ENCODE data around the gene TMEM187.

TMEM187 gene

GRCh38 chrX:154015581-154016264 lies 43.2 kb downstream of the TMEM187 start:
- H3K36me3 Mint-ChIP-seq, result peaks cover 26% of the 10 kb centered on the region
- H3K4me3 Mint-ChIP-seq, result peak overlapping the region; percentile 58
- H3K4me1 Mint-ChIP-seq, result peaks cover 29% of the 10 kb centered on the region

DNA sequence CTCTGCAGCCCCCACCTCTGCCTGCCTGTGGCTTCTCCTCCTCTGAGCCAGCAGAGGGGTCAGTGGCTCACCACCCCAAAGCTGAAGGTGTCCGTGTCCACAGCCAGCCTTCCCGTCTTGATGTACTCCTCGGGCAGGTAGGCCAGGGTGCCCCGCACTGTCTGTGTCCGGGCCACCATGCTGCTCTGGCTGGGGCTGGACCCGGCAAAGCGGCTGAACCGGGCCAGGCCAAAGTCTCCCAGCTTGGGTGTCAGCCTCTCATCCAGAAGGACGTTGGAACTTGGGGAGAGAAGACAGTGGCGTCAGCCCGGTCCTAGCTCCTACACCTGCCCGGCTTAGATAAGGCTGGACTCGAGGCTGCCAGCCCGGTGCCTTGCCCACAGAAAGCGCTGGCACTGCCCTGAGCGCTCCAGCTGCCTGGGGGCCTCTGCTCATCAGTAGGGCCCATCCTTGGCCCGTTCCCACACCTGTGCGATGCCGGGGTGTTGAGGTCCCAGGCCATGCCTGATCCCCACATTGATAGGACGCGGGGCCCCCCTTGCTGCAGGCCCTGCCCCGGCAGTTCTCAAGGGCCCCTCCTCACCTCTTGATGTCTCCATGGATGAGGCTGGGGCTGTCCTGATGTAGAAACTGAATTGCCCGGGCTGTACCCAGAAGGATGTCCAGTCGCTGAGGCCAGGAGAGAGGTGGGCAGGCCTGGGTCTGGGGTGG lies 44.0 kb downstream of the TMEM187 start:
- Mint-ChIP-seq H3K4me3 (no peak overlapping the region), H3K36me3 (peaks cover 22% of the 10 kb centered on the region), H3K27ac (no peak overlapping the region), H3K4me1 (peaks cover 29% of the 10 kb centered on the region), H3K27me3 (no peaks in the 10 kb centered on the region), H3K9me3 (no peaks in the 10 kb centered on the region)
- no peak for DNase-seq
- CTCF ChIA-PET, result no interaction called here

More at GRCh38 chrX:154015581-154016264, 43.2 kb downstream of the TMEM187 start:
- no peak for DNase-seq
- Mint-ChIP-seq H3K27ac (no peak overlapping the region), H3K27me3 (no peaks in the 10 kb centered on the region), H3K9me3 (no peaks in the 10 kb centered on the region)
- CTCF ChIA-PET, result no interaction called here

DNA sequence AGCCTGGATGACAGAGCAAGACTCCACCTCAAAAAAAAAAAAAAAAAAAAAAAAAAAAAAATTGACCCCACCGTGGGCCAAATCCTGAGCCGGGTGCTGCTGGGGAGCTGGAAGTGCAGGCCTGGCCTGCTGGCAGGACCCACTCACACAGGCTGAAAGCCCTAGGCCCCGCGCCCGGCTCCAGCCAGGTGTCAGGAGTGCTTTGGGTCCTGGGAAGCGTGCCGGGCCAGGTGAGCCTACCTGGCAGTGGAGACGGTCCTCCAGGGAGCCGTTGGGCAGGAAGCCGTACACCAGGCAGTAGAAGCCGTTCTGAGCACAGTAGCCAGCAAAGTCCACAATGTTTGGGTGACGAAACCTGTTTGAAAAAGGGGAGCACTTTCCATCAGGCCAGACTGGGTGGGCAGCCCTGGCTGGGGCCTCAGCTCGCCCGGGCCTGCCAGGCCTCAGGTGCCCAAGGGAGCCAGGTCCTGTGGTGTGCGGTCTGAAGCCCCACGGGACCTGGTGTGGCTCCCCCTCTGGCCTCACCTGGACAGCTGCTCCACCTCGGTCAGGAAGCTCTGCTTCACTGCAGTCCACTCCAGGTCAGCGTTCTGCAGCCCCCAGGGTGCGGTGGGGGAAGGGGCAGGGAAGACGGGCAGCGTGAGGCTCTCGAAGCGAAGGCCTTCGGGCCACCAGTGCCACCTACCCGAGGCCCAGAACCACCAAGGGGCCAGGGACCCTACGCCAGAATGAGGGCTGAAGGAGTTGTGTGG lies 45.4 kb downstream of the TMEM187 start:
- Mint-ChIP-seq H3K27ac (peak overlapping the region; percentile 90), H3K36me3 (peaks cover 17% of the 10 kb centered on the region), H3K4me1 (peaks cover 30% of the 10 kb centered on the region), H3K27me3 (no peaks in the 10 kb centered on the region), H3K9me3 (no peaks in the 10 kb centered on the region), H3K4me3 (peak overlapping the region; percentile 87)
- DNase-seq, result no peak
- CTCF ChIA-PET, result no interaction called here

DNA sequence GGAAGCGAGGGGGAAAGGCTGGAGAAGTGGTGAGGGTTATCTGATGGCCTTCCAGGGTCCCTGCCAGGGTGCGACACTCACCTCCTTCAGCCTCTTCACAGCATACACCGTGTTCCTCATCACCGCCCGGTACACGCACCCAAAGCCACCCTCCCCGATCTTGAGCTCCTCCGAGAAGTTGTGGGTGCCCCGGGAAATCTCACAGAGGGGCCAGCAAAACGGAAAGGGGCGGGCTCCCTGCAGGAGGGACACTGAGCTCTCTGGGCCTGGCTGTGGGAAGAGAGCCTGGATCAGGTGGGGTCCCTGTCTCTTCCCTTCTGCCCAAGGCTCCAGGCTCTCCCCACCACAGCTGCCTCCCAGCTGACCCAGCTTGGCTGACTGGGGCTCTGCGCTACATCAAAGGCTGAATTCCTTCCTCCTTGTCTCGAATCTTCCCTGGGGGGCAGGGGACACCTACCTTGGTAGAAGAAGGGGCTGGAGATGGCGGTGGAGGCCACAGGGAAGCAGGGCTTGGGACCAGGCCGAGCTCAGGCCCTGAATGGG lies 46.0 kb downstream of the TMEM187 start:
- Mint-ChIP-seq H3K4me1 (peaks cover 30% of the 10 kb centered on the region), H3K27me3 (no peaks in the 10 kb centered on the region), H3K9me3 (no peaks in the 10 kb centered on the region), H3K4me3 (peak overlapping the region; percentile 87), H3K36me3 (peaks cover 17% of the 10 kb centered on the region), H3K27ac (peak overlapping the region; percentile 90)
- CTCF ChIA-PET, result interaction anchor here (1.0 to 1.4 kb wide), 2 partner anchors 38 to 352 kb away, joined by 3 to 4 read pairs; no protein-coding TSS in a partner anchor
- DNase-seq, result no peak

DNA sequence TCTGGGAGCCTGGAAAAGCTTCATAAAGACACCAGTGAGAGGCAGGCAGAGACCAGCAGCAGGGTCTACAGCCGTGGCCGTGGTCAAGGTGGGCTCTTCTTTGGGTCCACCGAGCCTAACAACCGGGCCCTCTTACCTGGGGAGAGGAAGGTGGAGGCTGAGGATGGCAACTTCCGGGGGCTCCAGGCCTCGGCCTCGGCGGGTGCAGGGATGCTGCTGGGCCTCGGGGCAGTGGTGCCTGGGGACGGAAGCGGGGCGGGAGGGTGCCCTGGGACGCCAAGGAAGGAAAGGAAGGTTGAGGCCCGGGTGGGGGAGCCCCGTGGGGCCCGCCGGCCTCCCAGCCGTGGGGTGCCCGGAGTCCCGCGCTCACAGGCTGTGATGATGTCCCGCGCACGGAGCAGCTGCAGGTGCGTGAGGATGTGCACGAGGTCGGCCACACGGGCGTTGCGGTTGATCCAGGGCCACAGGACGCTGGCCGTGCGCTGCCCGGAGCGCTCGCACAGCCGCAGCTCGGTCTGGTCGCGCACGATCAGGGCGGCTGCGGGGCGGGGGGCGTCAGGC lies 46.6 kb downstream of the TMEM187 start:
- Mint-ChIP-seq H3K36me3 (peaks cover 16% of the 10 kb centered on the region), H3K4me3 (peak overlapping the region; percentile 87), H3K4me1 (peaks cover 29% of the 10 kb centered on the region), H3K27me3 (no peaks in the 10 kb centered on the region), H3K27ac (peak overlapping the region; percentile 90), H3K9me3 (no peaks in the 10 kb centered on the region)
- CTCF ChIA-PET, result interaction anchor here (1.0 to 1.4 kb wide), 2 partner anchors 38 to 352 kb away, joined by 3 to 4 read pairs; no protein-coding TSS in a partner anchor
- peak; percentile 47 for DNase-seq

GRCh38 chrX:154019633-154020528 lies 47.3 kb downstream of the TMEM187 start, which contains the start of gene IRAK1:
IRAK1 (minus strand) TSS chrX:154019902; CDS start chrX:154019812, 90 bp downstream.
- Mint-ChIP-seq H3K4me3 (peak within 1 kb of the TSS; percentile 88), H3K36me3 (peaks cover 12% of the 10 kb centered on the region), H3K27me3 (no peaks in the 10 kb centered on the region), H3K4me1 (peaks cover 24% of the 10 kb centered on the region), H3K9me3 (no peaks in the 10 kb centered on the region), H3K27ac (peak within 1 kb of the TSS; percentile 95)
- CTCF ChIA-PET, result interaction anchor here (1.4 kb wide), 1 partner anchor 351 kb away, joined by 3 read pairs; no protein-coding TSS in a partner anchor
- peak; percentile 65 for DNase-seq

DNA sequence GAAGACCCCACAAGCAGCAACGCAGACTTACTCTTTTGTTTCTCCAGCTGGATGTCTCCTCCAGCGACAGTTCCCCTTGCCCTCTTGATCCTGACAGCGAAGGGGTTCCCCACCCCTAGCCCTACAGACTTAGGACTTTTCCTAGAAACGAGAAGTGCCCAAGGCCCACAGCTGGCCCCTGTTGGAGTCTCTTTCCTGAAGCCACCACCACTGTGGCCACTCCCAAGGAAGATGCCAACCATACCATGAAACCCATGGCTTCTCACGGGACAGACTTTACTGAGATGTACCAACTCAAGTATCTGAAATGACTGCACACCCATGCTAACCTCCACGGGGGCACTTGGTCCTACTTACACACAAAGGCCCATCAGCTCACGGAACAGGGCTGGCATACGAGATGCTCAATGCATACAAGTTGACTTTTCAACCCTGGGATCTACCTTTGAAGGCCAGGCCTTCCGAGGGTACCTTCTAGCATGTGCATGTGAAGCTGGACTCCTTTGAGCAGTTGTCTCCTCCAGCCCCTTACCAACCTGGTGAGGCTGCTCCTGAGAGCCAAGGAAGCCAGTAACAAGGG lies 48.1 kb downstream of the TMEM187 start:
- H3K36me3 Mint-ChIP-seq, result peaks cover 10% of the 10 kb centered on the region
- no peaks in the 10 kb centered on the region for H3K9me3 Mint-ChIP-seq
- CTCF ChIA-PET, result interaction anchor here (1.2 kb wide), 1 partner anchor 32 kb away, joined by 3 read pairs; no protein-coding TSS in a partner anchor
- DNase-seq, result no peak
- peak overlapping the region; percentile 88 for H3K4me3 Mint-ChIP-seq
- peak overlapping the region; percentile 95 for H3K27ac Mint-ChIP-seq
- peaks cover 19% of the 10 kb centered on the region for H3K4me1 Mint-ChIP-seq
- no peaks in the 10 kb centered on the region for H3K27me3 Mint-ChIP-seq

DNA sequence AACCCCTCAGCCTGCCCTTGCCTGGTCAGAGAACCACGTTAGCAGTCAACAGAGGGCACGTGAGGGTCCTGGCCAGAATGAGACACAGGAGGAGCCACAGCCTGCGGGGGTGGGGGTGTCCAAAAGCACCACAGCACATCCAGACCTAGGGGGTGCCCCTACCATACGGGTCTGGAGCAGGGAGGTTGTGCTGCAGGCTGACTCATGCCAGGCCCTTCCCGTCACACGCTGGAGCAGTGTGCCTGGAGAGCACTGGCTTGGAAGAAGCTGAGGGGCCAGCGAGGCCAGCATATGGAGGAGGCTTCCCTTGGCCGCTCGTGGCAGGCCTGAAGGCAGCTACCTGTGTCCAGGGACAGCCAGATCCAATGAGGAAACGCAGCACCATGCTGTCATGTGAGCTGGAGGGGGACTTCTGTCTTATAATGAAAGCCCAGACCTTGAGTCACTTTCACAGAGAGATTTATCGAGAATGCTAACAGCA lies 48.6 kb downstream of the TMEM187 start:
- Mint-ChIP-seq H3K36me3 (peaks cover 9% of the 10 kb centered on the region), H3K27me3 (no peaks in the 10 kb centered on the region), H3K27ac (peak overlapping the region; percentile 33), H3K4me1 (peaks cover 15% of the 10 kb centered on the region), H3K4me3 (no peak overlapping the region), H3K9me3 (no peaks in the 10 kb centered on the region)
- no peak for DNase-seq
- CTCF ChIA-PET, result interaction anchor here (1.2 kb wide), 1 partner anchor 31 kb away, joined by 3 read pairs; no protein-coding TSS in a partner anchor

DNA sequence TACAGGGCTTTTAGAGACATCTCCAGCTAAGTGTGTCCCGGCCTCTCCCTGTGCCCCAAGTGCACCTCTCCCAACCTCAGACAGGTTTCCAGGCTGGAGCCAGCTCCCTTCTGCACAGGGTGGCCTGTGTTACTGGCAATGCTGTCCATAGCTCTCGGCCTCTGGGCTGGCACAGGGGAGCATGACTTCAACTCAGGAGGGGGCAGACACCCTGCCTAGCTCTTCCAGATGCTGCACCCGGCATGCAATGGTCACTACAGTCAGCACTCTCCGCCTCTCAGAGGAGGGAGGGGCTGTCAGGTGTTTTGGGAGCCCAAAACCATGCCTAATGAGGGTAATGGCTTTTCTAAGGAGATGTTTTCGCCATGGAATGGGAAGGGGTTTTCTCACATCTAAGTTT lies 49.6 kb downstream of the TMEM187 start:
- Mint-ChIP-seq H3K4me1 (peaks cover 15% of the 10 kb centered on the region), H3K4me3 (no peak overlapping the region), H3K36me3 (peaks cover 9% of the 10 kb centered on the region), H3K9me3 (no peaks in the 10 kb centered on the region), H3K27me3 (no peaks in the 10 kb centered on the region), H3K27ac (peak overlapping the region; percentile 14)
- DNase-seq, result no peak
- CTCF ChIA-PET, result no interaction called here

GRCh38 chrX:154023276-154024000 lies 50.9 kb downstream of the TMEM187 start:
- no peaks in the 10 kb centered on the region for H3K27me3 Mint-ChIP-seq
- peaks cover 9% of the 10 kb centered on the region for H3K36me3 Mint-ChIP-seq
- no peaks in the 10 kb centered on the region for H3K9me3 Mint-ChIP-seq
- no peak overlapping the region for H3K4me3 Mint-ChIP-seq
- peaks cover 16% of the 10 kb centered on the region for H3K4me1 Mint-ChIP-seq
- peak overlapping the region; percentile 53 for H3K27ac Mint-ChIP-seq
- no peak for DNase-seq
- CTCF ChIA-PET, result interaction anchor here (1.0 kb wide), 1 partner anchor 10 kb away, joined by 3 read pairs; no protein-coding TSS in a partner anchor

DNA sequence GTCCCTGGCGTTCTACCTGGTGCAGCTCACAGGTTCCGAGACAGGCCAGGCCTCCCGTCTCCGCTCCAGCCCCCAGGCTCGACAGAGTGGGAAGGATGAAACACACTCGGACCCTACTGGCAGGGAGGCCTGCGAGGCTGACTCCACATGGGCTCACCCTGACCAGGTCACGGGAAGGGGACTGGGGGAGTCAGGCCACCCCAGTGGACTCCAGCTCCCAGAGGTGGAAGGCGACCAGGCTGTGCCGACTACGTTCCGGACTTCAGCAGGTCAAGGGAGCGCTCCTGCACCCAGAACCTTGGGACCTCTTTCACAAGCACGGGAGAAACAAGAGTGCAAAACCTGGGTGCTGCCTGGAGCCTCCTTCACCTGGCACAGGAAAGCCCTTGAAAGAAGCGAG lies 51.7 kb downstream of the TMEM187 start:
- Mint-ChIP-seq H3K36me3 (peaks cover 4% of the 10 kb centered on the region), H3K27ac (no peak overlapping the region), H3K4me1 (peaks cover 11% of the 10 kb centered on the region), H3K27me3 (no peaks in the 10 kb centered on the region), H3K9me3 (no peaks in the 10 kb centered on the region), H3K4me3 (no peak overlapping the region)
- CTCF ChIA-PET, result interaction anchor here (1.0 kb wide), 1 partner anchor 11 kb away, joined by 3 read pairs; no protein-coding TSS in a partner anchor
- DNase-seq, result no peak

DNA sequence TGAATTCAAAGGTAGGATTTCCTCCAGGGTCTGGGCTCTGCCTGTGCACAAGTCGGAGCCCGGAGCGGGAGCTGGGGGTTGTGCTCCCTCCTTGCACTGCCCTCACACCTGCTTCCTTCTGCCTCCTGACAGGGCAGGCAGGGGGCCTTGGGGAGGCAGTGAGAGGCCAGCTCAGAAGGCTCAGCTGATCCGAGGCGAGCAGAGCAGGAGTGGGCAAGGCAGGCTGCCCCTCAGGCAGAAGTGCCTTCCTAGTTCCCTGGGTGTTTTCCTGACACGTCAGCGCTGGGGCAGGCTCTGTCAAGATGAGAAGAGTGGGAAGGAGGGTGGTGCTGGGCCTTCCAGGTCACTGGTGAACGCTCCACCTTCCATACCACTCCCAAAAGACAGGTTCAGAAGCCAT lies 52.7 kb downstream of the TMEM187 start:
- Mint-ChIP-seq H3K9me3 (no peaks in the 10 kb centered on the region), H3K4me3 (no peak overlapping the region), H3K27me3 (no peaks in the 10 kb centered on the region), H3K36me3 (peaks cover 4% of the 10 kb centered on the region), H3K4me1 (peaks cover 11% of the 10 kb centered on the region), H3K27ac (no peak overlapping the region)
- DNase-seq, result no peak
- CTCF ChIA-PET, result no interaction called here

Data from activated naive CD4-positive, alpha-beta T cell treated with anti-CD3 and anti-CD28 coated beads, Interleukin-2, amount 10 ng/mL, durations not matched to agents 7 days and 5 days (primary cell).